ENCODE measurements around the gene BCL2L14. TPM values are rescaled to one million over a fixed set of nuclear protein-coding genes. Genes with fewer than 3 reads are reported as not detected.
A peak's percentile ranks its signal among the peaks of the same experiment; 100 is the strongest.

BCL2L14 gene
- total RNA-seq = under 1 TPM in 1 of 4 donors, not detected in 3; 0.81 TPM

GRCh38 chr12:12070674-12071656 lies at the start of gene BCL2L14:
Gene BCL2L14 (plus strand): TSS chr12:12070939. CDS start chr12:12079306, 8,367 bp downstream.
- Histone ChIP-seq H3K4me3 (replicated peaks in 1 of 3) (no peak within 1 kb of the TSS), H3K27me3 (no peaks in the 10 kb centered on the region), H3K4me1 (no peaks in the 10 kb centered on the region), H3K9me3 (no peaks in the 10 kb centered on the region), H3K27ac (no peak within 1 kb of the TSS), H3K36me3 (no peaks in the 10 kb centered on the region)
- WGBS, 2 donors = 67 to 72% methylated on average over 12 of the region's 12 CpGs
- TF ChIP-seq CTCF (IDR thresholded peaks at IDR 0.05) = no peak
- TF ChIP-seq POLR2A (IDR thresholded peaks at IDR 0.05) = no peak
- intact Hi-C loops (cut with DNase I) = no loop called here
- no peak for DNase-seq

GRCh38 chr12:12022306-12022936 lies 48.3 kb upstream of the BCL2L14 start:
- H3K9me3 ChIP-seq = no peaks in the 10 kb centered on the region
- H3K27ac ChIP-seq = peak overlapping the region in 1 of 3 donors; percentile 84
- WGBS, 2 donors = 91 to 93% methylated on average over 8 of the region's 8 CpGs
- H3K36me3 ChIP-seq = no peaks in the 10 kb centered on the region
- DNase-seq = no peak
- TF ChIP-seq CTCF (IDR thresholded peaks at IDR 0.05) (no peak), POLR2A (IDR thresholded peaks at IDR 0.05) (no peak)
- intact Hi-C loops (cut with DNase I) = no loop called here
- no peaks in the 10 kb centered on the region for H3K27me3 ChIP-seq
- peaks cover 12 to 22% of the 10 kb centered on the region in 2 donors for H3K4me1 ChIP-seq
- no peak overlapping the region for H3K4me3 ChIP-seq (replicated peaks in 1 of 3)

- H3K27me3 ChIP-seq = no peaks in the 10 kb centered on the region
- peak; percentile 19 to 24 for DNase-seq
- intact Hi-C loops (cut with DNase I) = no loop called here
- TF ChIP-seq POLR2A (IDR thresholded peaks at IDR 0.05) (no peak), CTCF (IDR thresholded peaks at IDR 0.05) (no peak)
- no peaks in the 10 kb centered on the region for H3K9me3 ChIP-seq
- WGBS, 2 donors = 58 to 75% methylated on average over 1 of the region's 2 CpGs
- H3K36me3 ChIP-seq = no peaks in the 10 kb centered on the region
- no peak overlapping the region for H3K4me3 ChIP-seq (replicated peaks in 1 of 3)
- H3K27ac ChIP-seq = peak overlapping the region; percentile 20 to 84 (median 60)
- peaks cover 12 to 18% of the 10 kb centered on the region in 2 donors for H3K4me1 ChIP-seq
Measured at GRCh38 chr12:12023456-12023855, 47.3 kb upstream of the BCL2L14 start.

GRCh38 chr12:12024911-12025682 lies 45.6 kb upstream of the BCL2L14 start:
- Histone ChIP-seq H3K4me3 (replicated peaks in 1 of 3) (no peak overlapping the region), H3K27ac (no peak overlapping the region), H3K36me3 (no peaks in the 10 kb centered on the region), H3K9me3 (no peaks in the 10 kb centered on the region), H3K4me1 (peaks cover 12 to 16% of the 10 kb centered on the region in 2 donors), H3K27me3 (no peaks in the 10 kb centered on the region)
- TF ChIP-seq POLR2A (IDR thresholded peaks at IDR 0.05) (no peak), CTCF (IDR thresholded peaks at IDR 0.05) (no peak)
- intact Hi-C loops (cut with DNase I) = no loop called here
- WGBS, 2 donors = 81 to 90% methylated on average over 10 of the region's 10 CpGs
- DNase-seq = no peak

All from thyroid gland (tissue), 4 donors.